ENCODE measurements around the gene ADK.
"Not testable (repeated sequence)": the region's sequence is repeated elsewhere in the genome, so short reads cannot be mapped to it uniquely, and the experiment has no call there.

ADK gene

DNA sequence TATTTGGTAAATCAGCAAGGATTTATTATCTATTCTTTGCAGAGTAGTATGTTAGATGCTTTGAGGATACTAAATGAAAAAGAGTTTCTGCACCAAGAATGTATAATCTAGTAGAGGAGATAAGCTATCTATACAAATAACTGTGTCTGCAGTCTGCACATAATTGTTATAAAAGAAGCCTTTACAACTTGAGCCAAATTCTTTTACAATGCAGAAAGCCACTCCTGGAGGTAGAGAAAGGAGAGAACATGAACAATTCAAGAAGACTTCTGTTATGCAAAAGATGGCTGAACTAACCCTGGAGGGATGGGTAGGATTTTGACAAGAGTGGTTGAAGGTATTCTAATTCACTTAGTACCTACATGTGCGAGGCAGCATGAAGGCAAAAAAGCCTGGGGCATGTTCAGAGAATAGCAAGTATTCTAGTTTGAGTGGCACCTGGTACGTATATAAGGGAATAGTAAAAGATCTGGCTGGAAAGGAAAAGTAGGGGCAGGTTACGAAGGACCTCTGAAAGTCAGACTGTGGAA lies 424.2 kb downstream of the ADK start:
- DNase-seq = no peak

DNA sequence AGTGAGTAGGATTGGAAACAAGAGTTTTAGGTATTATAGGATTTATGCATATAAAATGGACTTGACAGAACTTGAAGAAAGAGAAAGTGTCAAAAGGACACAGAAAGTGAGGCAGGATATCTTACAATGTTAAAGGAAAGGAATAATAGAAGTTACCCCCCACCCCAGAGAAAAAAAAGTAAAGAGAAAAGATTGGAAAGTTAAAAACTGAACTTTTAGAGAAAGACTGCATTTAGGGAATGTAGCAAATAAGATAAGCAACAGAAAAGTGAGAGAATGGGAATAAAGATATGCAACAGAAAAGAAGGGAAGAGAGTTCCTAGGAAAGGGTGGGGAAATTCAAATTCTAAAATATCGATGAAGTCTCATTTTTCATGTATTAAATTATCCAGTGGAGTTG lies 424.9 kb downstream of the ADK start:
- DNase-seq = no peak

GRCh38 chr10:74576586-74576985 lies 425.6 kb downstream of the ADK start:
- DNase-seq = no peak

- DNase-seq = not testable (repeated sequence)
These were observed 429.4 kb downstream of the ADK start for GRCh38 chr10:74580438-74580837.

DNA sequence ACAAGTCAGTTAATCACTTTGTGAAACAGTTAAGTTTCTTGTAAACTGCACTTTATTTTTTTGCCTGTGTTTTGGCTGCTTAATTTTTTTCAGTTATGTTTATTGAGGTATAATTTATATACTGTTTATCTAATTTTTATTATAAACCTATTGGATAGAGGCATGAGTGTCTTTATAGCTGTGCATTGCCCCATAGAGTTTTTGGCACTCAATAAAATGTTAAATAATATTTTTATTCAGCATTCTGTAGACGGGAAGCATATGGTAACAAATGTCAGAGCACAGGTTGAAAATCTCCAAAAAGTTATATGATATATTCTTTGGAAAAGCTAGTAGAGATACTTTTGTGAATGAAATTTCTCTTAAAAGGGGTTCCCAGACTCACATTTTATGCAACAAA lies 431.5 kb downstream of the ADK start:
- no peak for DNase-seq

GRCh38 chr10:74585231-74586087 lies 434.4 kb downstream of the ADK start:
- DNase-seq = peak; percentile 5 to 54 (median 22)

DNA sequence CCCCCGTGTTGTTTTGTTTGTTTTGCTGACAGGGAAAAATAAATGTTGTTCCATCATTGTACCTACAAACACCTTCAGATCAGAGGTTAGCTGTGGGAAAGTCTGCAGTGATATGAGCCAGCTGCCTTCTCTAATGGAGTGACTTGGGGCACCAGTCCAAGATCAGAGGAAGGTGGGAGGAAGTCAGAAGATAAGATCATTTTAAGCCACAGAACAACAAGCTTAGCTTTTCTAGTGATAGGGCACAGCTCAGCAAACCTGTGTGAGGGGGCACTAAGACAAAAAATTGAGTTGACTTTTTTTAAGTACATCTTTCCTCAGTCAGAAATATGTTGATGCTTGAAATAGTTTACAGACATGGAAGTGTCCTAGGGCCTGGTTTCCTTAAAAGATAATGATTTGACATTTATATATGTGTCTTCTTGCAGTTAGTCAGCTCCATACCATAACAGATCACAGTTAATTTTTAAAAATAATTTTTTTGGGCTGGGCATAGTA lies 435.1 kb downstream of the ADK start:
- no peak for DNase-seq

- no peak for DNase-seq
These were observed 436.3 kb downstream of the ADK start for GRCh38 chr10:74587109-74587854.

DNA sequence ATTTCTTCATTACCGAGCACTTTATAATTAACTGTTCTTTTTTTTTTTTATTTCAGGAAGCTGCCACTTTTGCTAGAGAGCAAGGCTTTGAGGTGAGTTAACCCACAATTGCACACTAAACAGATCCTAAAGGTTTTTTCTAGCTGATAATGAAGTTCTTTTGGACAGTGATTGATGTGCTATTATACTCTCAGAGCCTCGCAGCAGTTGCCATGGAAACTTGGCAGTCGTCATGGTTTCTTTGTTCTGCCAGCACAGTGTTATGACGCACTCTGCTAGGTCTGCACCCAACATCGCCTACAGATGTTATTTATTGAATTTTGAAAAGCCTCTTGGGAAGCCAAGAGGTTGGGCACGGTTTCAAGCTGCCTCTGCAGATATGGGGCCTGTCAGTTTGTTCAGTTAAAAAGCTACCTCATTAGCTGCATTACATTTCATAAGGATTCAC lies 438.2 kb downstream of the ADK start:
- DNase-seq = peak; percentile 2 to 27 (median 14)

DNA sequence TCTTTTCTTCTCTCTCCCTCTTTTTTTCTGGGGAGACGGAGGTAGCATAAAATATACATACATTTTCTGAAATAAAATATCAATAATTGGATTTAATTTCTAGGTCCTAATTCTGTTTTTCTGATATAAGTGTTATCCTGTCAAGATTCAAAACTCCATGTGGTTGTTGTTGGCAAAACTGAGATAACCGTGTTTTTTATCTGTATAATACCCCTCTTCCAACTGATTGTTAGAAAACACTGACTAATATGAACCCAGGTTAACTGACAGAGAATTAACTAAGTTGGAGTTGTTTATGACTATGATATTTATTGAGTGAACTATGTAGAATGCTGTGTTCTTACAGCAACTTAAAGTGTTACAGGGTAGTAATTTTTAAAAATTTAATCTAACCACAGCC lies 438.8 kb downstream of the ADK start:
- DNase-seq = no peak

DNA sequence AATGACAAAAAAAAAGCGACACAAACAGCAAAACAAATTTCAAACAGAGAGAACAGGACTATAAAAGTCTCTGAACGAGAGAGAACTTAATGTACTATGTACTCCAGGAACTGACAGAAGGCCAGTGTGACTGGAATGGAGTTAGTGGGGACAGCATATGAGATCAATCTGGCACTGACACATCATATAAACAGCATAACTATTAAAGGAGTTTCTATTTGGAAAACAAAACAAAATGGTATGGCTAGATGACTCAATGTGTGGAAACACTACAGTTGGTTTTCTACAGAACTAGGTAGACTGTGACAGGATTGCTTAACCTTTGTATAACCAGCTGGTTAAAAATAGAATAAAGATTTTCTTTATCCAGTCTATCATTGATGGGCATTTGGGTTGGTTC lies 442.4 kb downstream of the ADK start:
- no peak for DNase-seq

- DNase-seq = no peak
These were observed 445.7 kb downstream of the ADK start for GRCh38 chr10:74596713-74597112.

GRCh38 chr10:74598891-74599566 lies 448.0 kb downstream of the ADK start:
- no peak for DNase-seq

DNA sequence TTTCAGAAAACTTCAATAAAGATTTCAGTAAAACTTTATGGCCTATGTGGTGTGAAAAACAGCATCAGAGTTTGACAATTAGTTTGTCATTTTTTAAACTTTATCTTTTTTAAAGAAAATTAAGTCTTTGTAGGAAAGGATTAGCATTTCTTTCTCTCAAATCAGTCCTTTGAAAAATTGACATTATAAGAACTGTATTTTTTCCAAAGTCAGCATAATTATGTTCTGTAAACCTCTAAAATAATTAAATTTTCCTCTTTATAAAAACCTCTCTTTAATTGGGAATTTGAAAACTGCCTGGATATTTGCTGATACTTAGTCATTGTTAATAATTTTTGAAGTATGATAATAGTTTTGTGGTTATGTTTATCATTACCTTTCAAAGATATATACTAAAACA lies 448.7 kb downstream of the ADK start:
- DNase-seq = no peak

DNA sequence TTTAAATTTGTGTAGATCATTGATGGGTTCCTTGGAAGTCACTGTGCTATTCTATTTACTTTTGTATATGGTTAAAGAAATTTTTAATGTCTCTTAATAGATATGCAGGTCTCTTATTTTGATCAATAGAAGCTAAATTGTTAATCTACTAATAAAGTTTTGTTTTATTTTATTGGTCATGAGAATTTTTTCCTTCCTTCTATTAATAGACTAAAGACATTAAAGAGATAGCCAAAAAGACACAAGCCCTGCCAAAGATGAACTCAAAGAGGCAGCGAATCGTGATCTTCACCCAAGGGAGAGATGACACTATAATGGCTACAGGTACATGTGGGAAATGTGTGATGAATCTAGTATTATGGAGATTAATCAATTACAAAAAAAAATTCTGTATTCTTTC lies 449.1 kb downstream of the ADK start:
- no peak for DNase-seq

GRCh38 chr10:74602576-74602975 lies 451.6 kb downstream of the ADK start:
- no peak for DNase-seq

- no peak for DNase-seq
These were observed 459.3 kb downstream of the ADK start for GRCh38 chr10:74610299-74610698.

DNA sequence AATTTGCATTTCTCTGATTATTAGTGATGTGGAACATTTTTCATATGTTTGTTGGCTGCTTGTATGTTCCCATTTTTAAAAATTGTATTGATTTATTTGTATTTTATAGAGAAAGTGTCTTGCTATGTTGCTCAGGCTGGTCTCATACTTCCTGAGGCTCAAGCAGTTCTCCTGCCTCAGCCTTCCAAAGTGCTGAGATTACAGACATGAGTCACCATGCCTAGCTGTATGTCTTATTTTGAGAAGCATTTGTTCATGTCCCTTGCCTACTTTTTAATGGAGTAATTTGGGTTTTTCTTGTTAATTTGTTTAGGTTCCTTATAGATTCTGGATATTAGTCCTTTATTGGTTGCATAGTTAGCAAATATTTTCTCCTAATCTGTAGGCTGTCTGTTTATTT lies 461.2 kb downstream of the ADK start:
- peak; percentile 1 to 25 (median 18) for DNase-seq

DNA sequence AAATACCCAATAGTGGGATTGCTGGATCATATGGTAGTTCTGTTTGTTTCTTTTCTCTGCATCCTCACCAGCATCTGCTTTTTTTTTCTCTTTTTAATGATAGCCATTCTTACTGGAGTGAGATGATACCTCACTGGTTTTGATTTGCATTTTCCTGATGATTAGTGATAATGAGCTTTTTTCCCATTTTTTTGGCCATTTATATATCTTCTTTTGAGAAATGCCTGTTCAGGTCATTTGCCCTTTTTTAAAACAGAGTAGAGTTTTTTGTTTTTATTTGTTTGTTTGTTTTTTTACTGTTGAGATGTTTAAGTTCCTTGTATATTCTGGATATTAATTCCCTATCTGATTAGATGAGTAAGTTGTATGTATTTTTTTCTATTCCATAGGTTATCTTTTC lies 469.6 kb downstream of the ADK start:
- no peak for DNase-seq

- no peak for DNase-seq
These were observed 472.8 kb downstream of the ADK start for GRCh38 chr10:74623786-74624185.

DNA sequence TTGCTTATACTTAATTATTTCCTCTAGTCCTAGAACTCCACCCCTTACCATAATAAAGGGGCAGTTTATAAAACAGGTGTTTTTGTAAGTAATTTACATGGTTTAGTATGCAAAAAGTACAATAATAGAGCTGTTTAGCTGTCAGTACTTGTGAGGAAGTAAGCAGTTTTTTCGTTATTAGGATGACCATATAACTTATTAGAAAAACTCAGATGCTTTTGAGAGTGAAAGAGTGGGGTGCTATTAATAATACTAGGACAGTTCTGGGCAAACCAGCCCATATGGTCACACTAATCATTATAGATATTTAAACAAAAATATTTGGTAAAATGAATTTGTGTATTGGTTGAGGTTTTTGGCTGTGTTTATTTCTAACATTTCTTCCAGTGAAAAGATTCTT lies 473.5 kb downstream of the ADK start:
- no peak for DNase-seq

- DNase-seq = no peak
These were observed 477.1 kb downstream of the ADK start for GRCh38 chr10:74628136-74628535.

DNA sequence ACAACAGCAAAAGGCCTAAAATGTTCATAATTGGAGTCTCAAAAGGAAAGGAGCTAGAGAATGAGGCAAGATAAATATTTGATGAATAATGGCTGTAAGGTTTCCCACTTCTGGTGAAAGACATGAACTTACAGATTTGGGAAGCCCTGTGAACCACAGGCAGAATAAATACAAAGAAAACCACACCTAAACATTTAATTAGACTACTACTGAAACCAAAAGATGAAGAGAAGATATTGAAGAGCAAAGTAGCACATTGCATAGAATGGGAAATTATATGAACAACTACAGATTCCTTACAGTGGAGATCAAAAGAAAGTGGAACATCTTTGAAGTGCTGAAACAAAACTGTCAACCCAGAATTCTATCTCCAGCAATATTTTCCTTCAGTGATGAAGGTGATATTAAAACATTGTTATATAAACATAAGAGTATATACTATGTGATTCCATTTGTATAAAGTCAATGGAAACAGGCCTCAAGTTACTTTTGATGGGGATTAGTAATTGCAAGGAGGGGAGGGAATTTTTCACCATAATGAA lies 484.0 kb downstream of the ADK start:
- no peak for DNase-seq

Measured in suppressor macrophage treated with lipopolysaccharide for 1 hour (primary cell).